ENCODE results near the gene SLIT3. TPM values are rescaled to one million over a fixed set of nuclear protein-coding genes. Genes with fewer than 3 reads are reported as not detected.

SLIT3 gene
- total RNA-seq, 4 donors from 2014 or later = 0.72 to 37.4 (median 5.3) TPM

- Histone ChIP-seq H3K9me3 (no peaks in the 10 kb centered on the region), H3K4me1 (peaks cover 0 to 30% (median 11%) of the 10 kb centered on the region in 3 donors), H3K27me3 (no peaks in the 10 kb centered on the region), H3K27ac (no peak overlapping the region), H3K4me3 (no peak overlapping the region), H3K36me3 (no peaks in the 10 kb centered on the region)
- WGBS, 2 donors = 71 to 90% methylated on average over 6 to 7 of the region's 8 CpGs
- intact Hi-C loops (cut with DNase I) = no loop called here
- TF ChIP-seq CTCF (IDR thresholded peaks at IDR 0.05) (no peak), POLR2A (IDR thresholded peaks at IDR 0.05) (no peak)
- DNase-seq = no peak
Measured at GRCh38 chr5:169152453-169152852, 148.5 kb downstream of the SLIT3 start.

GRCh38 chr5:169151051-169151805 is 149.7 kb downstream of the SLIT3 start:
- no peak for DNase-seq
- no peak for TF ChIP-seq POLR2A (IDR thresholded peaks at IDR 0.05)
- TF ChIP-seq CTCF (IDR thresholded peaks at IDR 0.05) = no peak
- Histone ChIP-seq H3K27me3 (no peaks in the 10 kb centered on the region), H3K4me3 (no peak overlapping the region), H3K9me3 (no peaks in the 10 kb centered on the region), H3K4me1 (peaks cover 0 to 33% (median 11%) of the 10 kb centered on the region in 3 donors), H3K36me3 (no peaks in the 10 kb centered on the region), H3K27ac (no peak overlapping the region)
- intact Hi-C loops (cut with DNase I) = no loop called here
- 64 to 69% methylated on average over 4 to 5 of the region's 6 CpGs for WGBS, 2 donors

- H3K4me1 ChIP-seq = peaks cover 0 to 33% (median 11%) of the 10 kb centered on the region in 3 donors
- no peak overlapping the region for H3K4me3 ChIP-seq
- 82 to 90% methylated on average over 3 of the region's 3 CpGs for WGBS, 2 donors
- DNase-seq = no peak
- H3K27ac ChIP-seq = no peak overlapping the region
- intact Hi-C loops (cut with DNase I) = no loop called here
- no peaks in the 10 kb centered on the region for H3K36me3 ChIP-seq
- TF ChIP-seq POLR2A (IDR thresholded peaks at IDR 0.05) = no peak
- TF ChIP-seq CTCF (IDR thresholded peaks at IDR 0.05) = no peak
- H3K27me3 ChIP-seq = no peaks in the 10 kb centered on the region
- no peaks in the 10 kb centered on the region for H3K9me3 ChIP-seq
Measured at GRCh38 chr5:169150108-169150507, 150.8 kb downstream of the SLIT3 start.

- intact Hi-C loops (cut with DNase I) = no loop called here
- Histone ChIP-seq H3K9me3 (no peaks in the 10 kb centered on the region), H3K4me3 (no peak overlapping the region), H3K36me3 (no peaks in the 10 kb centered on the region), H3K27me3 (no peaks in the 10 kb centered on the region), H3K27ac (no peak overlapping the region), H3K4me1 (peaks cover 0 to 33% (median 11%) of the 10 kb centered on the region in 3 donors)
- DNase-seq = no peak
- 65 to 79% methylated on average over 4 of the region's 4 CpGs for WGBS, 2 donors
- TF ChIP-seq CTCF (IDR thresholded peaks at IDR 0.05) = no peak
Measured at GRCh38 chr5:169149317-169149716, 151.6 kb downstream of the SLIT3 start.

GRCh38 chr5:169148138-169148740 is 152.7 kb downstream of the SLIT3 start:
- H3K4me3 ChIP-seq = no peak overlapping the region
- intact Hi-C loops (cut with DNase I) = no loop called here
- H3K9me3 ChIP-seq = no peaks in the 10 kb centered on the region
- H3K27ac ChIP-seq = peak overlapping the region in 1 of 4 donors; percentile 21
- DNase-seq = no peak
- 25 to 27% methylated on average over 10 of the region's 10 CpGs for WGBS, 2 donors
- H3K4me1 ChIP-seq = peaks cover 0 to 28% (median 11%) of the 10 kb centered on the region in 3 donors
- TF ChIP-seq POLR2A (IDR thresholded peaks at IDR 0.05) = no peak
- TF ChIP-seq CTCF (IDR thresholded peaks at IDR 0.05) = no peak
- no peaks in the 10 kb centered on the region for H3K27me3 ChIP-seq
- no peaks in the 10 kb centered on the region for H3K36me3 ChIP-seq
